K562 treated with DMSO at 1 percent for 4 hours (cell line): ENCODE results near the gene CDC42BPG. TPM values are rescaled to one million over a fixed set of nuclear protein-coding genes. Genes with fewer than 3 reads are reported as not detected.

Experiments used
- total RNA-seq: library from RNA; unstranded; fragments of 300-600 nt; gene quantifications from 2 replicates; pipeline ENCODE4 v1.2.3, GENCODE V29; 2022; ENCODE audit not compliant: insufficient read depth

The CDC42BPG gene
- total RNA-seq: 5.1 and 15.3 TPM in 2 replicates

DNA sequence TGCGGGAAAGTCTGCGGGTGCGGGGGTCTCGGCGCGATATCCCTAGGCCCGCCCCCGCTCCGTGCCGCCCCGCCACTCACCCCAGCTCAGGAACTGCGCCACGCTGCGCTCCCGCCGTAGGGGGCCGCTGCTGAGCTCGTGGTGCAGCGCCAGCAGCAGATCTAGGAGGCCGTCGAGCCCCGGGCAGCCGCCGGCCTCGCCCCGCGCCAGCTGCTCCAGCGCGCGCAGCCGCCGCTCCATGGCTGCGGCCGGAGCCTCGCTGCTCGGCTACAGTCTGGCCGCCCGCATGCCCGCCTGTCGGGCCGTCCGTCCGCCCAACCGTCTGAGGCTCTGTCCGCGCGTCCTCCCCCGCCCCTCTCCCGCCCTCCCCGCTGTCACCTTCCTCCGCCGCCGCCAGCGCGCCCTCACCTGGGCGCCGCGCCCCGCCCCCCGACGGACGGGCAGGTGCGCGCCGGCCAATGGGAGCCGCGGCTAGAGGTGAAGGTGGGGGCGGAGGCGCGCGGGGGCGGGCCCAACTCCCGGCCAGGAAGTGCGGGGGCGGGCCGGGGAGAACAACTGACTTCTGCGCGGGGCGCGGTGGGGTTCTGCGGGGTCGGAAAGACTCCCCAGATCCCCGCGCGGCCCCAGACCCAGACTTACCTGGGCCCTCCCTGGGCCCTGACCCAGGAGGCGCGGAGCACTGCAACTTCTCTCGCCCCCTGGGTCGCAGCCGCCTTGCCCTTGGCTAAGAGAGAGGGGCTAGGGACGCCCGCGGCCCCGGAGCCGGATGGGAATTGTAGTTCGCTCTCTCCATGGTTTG, at the start of gene CDC42BPG:
Gene CDC42BPG, minus strand, starts transcription at position 324 of the 799 bp plus-strand sequence. Its CDS starts 84 bp downstream, at position 240.

DNA sequence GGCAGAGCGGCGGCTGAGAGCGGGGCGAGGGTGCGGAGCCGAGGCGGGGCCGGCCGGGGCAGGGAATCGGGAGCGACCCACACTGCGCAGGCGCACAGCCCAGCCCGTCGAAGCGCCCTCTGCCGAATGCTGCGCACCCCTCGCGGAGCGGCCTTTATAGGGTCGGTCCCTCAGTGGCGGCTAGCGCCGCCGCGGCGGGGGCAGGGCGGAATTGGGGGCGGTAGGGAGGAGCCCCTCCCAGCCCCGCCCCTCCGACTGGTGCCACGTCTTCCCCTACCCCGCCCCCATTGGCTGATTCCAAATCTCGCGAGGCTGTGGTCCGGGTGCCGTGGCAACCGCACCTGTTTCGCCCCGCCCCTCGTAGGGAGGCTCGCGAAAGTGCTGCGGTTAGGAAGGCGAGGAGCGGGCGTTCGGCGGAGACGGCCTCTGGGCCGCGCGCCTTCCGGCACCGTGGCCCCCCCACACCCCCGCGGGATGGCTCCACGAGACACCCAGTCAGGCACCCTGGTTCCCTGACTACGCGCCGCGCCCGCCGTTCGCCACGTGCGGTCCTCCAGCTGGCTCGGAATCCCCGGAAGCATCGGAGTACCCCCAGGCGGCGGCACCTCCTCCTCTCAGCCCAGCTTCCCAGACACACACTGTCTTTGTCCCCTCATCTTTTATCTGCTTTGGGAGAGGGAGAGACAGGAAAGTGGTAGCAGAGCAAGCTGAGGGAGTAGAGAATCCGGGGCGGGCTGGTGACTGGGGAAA, 34.2 kb upstream of the CDC42BPG start, which contains the start of gene EHD1:
Gene EHD1, minus strand, starts transcription at position 128 of the 750 bp plus-strand sequence. CDS start 157 bp downstream, outside the sequence.

DNA sequence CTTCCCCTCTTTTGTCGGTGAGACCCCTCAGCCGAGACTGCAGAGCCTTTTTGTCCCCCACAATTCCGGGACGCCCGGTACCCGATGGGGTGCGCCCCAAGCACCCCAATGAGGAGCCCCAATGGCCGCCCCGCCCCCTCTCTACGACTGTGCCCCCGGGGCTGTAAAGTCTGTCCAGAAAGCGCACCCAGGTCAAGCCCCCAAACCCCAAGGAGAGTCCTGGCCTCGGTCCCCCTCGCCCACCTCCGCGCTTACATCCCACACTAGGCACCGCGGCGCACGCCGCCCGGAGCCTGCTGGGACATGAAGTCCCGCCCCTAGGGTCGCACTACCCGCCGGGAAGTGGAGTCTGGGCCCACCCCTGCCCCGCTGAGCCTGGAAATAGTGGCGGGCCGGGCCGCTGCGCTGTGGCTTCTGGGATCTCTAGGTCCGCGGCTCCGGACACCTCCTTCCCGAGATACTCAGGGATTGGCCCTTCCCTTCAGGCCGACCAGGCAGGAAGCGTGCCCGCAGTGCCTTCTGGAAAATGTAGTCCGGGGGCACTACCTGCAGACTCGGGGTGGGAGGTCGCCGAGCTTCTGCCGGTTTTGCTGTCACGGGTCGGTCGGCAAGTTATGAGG, 34.1 kb downstream of the CDC42BPG start, which contains the start of gene MEN1:
Gene MEN1, minus strand, starts transcription at position 281 of the 620 bp plus-strand sequence. CDS start 442 bp downstream, outside the sequence.

DNA sequence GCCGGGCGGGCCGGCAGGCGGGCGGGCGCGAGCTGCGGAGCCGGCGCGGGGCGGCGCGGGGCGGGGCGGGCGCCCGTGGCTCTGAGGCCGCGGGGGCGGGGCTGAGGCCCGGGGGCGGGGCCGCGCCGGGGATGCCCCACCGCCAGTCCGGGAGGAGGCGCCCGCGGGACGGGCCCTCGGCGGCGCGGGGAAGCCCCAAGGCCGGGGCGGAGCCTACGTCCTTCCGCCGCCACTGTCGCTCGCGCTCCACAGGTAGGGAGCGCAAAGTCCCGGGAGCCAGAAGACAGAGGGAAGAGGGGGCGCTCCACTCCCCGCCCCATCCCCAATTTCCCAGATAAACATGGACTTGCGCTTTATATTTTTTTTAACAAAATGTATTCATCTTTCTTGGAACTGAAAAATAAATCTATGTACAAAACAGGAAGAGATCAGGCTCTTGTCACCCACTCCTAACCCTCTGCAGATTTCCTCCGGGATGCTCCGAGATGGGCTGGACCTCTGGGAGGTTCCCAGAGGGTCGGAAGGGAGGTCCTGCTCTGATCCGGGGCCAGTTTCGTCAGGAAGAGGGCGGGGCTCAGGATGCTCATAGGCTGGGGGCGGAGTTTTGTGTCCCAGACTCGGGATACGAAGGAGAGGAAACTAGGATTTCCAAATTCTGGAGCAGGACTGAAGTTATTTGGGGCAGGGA, 41.2 kb downstream of the CDC42BPG start, which contains the start of gene MAP4K2:
Gene MAP4K2, minus strand, starts transcription at position 57 of the 688 bp plus-strand sequence. CDS start 65 bp downstream, outside the sequence.

GRCh38 chr11:64778473-64779298, 65.8 kb downstream of the CDC42BPG start, which contains the start of gene SF1:
Gene SF1 (minus strand): TSS chr11:64778542. CDS start chr11:64778392, 150 bp downstream.

Other genes starting within 250 kb of the CDC42BPG start
- gene NRXN2, start 121.5 kb downstream of the CDC42BPG start, total RNA-seq: not detected in 2 replicates
- gene RASGRP2, start 100.5 kb downstream of the CDC42BPG start, total RNA-seq: 10.1 and 12.5 TPM in 2 replicates
- gene PYGM, start 84.7 kb downstream of the CDC42BPG start, total RNA-seq: 5.3 and 9.5 TPM in 2 replicates
- gene SF1, start 66.1 kb downstream of the CDC42BPG start, total RNA-seq: 148 and 194 TPM in 2 replicates
- gene MAP4K2, start 41.4 kb downstream of the CDC42BPG start, total RNA-seq: 11.2 and 18.1 TPM in 2 replicates
- gene MEN1, start 34.1 kb downstream of the CDC42BPG start, total RNA-seq: 40.1 and 42.7 TPM in 2 replicates
- gene EHD1, start 34.0 kb upstream of the CDC42BPG start, total RNA-seq: 46.2 and 57.9 TPM in 2 replicates
- 28.1 and 38.9 TPM in 2 replicates for gene ATG2A, start 72.6 kb upstream of the CDC42BPG start, total RNA-seq
- 8.5 and 13.9 TPM in 2 replicates for gene PPP2R5B, start 80.0 kb upstream of the CDC42BPG start, total RNA-seq
- not detected in 2 replicates for gene GPHA2, start 91.2 kb upstream of the CDC42BPG start, total RNA-seq
- gene MAJIN, start 127.5 kb upstream of the CDC42BPG start, total RNA-seq: not detected in 2 replicates
- 4.3 and 5.6 TPM in 2 replicates for gene BATF2, start 152.3 kb upstream of the CDC42BPG start, total RNA-seq
- gene ARL2, start 169.5 kb upstream of the CDC42BPG start, total RNA-seq: 166 and 168 TPM in 2 replicates
- gene SNX15, start 182.8 kb upstream of the CDC42BPG start, total RNA-seq: 33.8 and 37.5 TPM in 2 replicates
- gene SAC3D1, start 196.6 kb upstream of the CDC42BPG start, total RNA-seq: 50.3 and 51.3 TPM in 2 replicates
- 1.1 TPM in 1 of 2 replicates, not detected in the other for gene NAALADL1, start 213.9 kb upstream of the CDC42BPG start, total RNA-seq
- gene CDCA5, start 239.4 kb upstream of the CDC42BPG start, total RNA-seq: 68.8 and 84.7 TPM in 2 replicates
- gene ZFPL1, start 239.6 kb upstream of the CDC42BPG start, total RNA-seq: 61.2 and 79.7 TPM in 2 replicates